Activated T-cell treated with anti-CD3 and anti-CD28 coated beads for 24 hours (primary cell): ENCODE measurements around the gene ADGRG3.
A peak's percentile ranks its signal among the peaks of the same experiment; 100 is the strongest.

Experiments
- DNase-seq: peaks from one replicate; pipeline ENCODE4 v3.0.0-alpha.2; 2020; ENCODE audit warnings: low read depth

The ADGRG3 gene, protein sequence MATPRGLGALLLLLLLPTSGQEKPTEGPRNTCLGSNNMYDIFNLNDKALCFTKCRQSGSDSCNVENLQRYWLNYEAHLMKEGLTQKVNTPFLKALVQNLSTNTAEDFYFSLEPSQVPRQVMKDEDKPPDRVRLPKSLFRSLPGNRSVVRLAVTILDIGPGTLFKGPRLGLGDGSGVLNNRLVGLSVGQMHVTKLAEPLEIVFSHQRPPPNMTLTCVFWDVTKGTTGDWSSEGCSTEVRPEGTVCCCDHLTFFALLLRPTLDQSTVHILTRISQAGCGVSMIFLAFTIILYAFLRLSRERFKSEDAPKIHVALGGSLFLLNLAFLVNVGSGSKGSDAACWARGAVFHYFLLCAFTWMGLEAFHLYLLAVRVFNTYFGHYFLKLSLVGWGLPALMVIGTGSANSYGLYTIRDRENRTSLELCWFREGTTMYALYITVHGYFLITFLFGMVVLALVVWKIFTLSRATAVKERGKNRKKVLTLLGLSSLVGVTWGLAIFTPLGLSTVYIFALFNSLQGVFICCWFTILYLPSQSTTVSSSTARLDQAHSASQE

DNA sequence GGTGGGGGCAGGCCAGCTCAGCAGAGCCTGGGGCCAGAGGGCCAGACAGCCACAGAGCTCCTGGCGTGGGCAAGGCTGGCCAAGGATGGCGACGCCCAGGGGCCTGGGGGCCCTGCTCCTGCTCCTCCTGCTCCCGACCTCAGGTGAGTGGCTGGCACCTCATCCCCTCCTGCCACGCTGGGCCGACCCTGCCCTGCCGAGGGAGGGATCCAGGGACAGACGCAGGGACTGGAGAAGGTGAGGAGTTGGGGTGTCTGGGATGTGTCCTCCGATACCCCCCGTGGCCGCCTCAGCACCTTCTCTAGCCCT is at the start of gene ADGRG3:
ADGRG3 (plus strand) TSS at position 44 of the 309 bp plus-strand sequence; CDS start at position 86, 42 bp downstream.
- DNase-seq, result no peak

DNA sequence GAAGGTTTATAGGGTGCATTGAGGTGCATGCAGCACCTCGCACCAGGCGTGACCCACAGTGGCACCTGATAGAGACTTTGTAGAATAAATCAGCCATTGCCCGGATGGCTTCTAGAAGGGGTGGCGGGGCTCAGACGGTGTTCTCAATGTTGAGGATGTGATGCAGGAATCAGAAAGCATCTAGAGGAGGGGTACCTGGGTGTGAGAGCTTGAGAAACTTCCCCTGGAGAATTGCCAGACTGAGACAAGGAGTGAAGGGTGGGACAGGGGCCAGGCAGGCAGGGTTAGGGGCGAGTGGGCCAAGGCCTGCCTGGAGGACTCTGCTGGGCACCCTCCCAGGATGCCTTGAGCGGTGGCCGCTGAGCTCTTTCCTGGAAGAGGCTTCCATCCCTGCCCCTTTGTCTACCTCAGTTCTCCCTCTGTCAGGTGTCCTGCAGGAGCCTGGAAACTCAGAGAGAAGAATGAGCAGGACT is 48.9 kb upstream of the ADGRG3 start:
- no peak for DNase-seq

DNA sequence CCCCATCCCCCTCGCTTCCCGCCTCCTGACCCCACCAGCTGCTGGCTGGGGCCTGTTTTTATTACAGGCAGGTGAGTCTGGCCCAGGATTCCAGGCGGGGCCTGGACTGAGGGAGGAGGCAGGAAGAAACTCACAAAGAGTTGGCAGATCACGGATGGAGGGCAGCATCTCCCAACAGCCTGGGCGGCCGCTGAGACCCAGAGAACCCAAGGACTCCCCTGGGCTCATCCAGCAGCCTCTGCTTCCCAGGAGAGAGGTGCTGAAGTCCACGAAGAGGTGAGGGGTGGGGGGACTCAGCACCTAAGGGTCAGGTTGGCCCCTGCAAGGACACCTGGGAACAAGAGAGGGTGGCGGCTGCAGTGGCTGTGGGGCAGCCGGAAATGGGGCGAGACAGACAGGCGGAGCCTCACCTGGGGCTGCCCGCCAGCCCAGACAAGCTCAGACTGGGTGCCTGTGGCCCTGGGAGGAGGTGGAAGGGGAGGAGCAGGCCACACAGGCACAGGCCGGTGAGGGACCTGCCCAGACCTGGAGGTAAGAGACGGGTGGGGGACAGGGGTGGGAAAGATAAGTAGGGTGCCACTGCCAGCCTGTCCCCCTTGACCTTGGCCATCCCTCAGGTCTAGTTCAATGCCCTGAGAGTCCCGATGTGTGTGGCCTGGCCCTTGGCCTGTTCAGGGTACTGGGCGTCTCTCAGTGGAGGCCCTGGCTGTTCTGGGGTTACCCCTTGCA is 48.3 kb upstream of the ADGRG3 start:
- no peak for DNase-seq

DNA sequence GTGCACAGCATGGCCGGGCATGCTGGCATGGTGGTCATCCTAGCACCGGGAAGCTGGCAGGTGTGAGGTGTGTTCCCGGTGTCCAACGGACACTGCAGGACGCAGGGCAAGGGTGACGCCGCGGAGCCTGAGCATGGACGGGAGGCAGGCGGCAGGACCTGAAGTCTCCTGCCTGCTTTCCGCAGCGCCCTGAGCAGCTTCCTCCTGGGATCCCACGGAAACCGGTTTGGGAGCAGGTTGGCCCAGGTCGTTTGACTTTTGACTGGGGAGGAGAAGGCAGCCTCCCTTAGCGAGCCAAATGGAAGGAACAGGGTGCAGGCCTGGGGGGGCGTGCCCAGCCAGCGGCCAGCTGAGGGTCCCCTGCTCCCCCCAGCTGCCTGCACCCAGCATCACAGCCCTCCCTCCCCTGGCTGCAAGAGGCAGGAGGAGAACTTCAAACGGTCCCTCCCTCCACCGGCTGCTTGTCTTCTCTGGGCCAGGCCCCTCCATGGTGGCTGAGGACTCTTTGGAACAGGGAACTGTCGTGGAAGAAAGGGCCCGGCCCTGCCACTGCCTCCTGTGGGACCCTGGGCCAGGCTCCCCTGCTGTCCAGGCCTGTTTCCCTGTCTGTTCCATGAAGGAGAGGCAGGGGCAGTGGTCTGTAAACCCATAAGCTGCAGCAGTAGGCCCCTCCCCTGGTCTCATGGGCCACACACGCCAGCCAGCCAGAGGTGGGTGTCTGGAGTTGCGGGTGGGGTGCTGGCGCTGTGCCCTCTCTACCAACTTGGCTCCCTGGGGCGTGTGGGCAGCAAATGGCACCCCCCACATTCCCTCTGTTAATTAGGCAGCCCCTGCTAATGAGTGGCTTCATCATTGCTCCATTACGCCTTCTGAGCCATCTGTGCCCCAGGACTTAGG is 47.5 kb upstream of the ADGRG3 start:
- no peak for DNase-seq

DNA sequence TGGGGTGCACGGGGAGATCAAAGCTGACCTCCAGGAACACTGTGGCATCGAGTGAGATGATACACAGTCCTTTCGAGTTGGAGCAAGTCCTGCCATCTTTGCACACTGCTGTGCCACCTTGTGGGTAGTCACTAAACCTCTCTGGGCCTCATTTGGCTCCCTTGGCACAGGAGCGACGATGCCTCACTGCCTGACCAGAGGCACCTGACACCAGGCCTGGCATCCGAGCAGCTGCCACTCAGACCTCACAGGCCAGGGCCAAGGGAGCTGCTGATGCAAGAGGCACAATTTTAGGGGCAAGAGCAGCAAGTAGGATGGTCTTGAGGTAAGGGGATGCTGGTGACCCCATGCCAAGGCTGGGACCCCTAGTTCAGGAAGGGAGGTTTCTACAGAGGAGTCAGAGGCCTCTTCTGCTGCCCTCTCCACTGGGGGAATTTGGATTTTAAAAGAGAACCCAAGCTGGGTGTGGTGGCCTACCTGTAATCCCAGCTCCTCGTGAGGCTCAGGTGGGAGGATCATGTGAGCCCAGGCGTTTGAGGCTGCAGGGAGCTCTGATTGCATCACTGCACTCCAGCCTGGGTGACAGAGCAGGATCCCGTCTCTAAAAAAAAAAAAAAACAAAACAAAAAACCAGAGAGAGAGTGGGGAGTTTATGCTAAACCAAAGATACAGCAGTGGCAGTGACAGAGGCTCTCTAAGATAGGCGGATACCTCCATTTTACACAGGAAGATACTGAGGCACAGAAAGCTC is 46.4 kb upstream of the ADGRG3 start:
- DNase-seq, result no peak

DNA sequence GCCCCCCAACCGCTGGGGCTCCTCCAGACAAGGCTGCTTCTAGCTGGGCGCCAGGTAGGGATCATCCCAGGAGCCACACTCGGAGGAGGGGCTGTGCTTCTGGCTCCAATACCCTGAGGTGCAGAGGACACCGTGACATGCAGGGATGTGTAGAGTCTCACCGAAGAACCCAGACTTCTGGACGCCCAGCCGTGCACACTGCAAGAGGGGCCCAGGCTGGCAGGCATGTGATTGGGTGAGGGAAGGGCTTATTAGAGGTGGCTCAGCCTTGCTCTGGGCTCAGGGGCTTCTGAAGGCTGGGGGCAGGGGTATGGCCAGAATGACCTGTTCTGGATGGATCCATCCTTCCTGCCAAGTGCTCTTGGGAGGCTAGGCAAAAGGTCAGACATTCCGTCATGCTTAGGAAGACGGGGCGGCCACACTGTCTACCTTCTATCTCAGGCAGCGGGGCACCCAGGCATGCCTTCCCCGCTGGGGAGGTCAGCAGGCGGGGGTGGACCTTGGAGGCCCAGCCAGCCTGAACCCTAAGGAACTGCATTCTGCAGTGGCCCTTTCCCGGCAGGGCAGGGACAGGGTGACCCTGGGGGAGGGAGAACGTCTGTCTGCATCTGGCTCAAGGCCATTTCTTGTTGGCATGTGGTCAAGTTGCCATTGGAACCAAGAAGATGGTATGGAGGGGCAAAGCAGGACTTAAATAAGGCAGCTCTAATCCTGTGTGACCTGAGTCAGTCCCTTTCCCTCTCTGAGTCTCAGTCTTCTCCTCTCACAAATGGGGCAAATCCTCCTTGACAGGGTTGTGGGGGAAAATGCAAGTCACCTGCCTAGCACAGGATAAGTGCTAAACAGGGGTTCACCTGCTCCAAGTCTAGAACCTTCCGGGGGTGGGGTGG is 45.5 kb upstream of the ADGRG3 start:
- DNase-seq, result no peak

DNA sequence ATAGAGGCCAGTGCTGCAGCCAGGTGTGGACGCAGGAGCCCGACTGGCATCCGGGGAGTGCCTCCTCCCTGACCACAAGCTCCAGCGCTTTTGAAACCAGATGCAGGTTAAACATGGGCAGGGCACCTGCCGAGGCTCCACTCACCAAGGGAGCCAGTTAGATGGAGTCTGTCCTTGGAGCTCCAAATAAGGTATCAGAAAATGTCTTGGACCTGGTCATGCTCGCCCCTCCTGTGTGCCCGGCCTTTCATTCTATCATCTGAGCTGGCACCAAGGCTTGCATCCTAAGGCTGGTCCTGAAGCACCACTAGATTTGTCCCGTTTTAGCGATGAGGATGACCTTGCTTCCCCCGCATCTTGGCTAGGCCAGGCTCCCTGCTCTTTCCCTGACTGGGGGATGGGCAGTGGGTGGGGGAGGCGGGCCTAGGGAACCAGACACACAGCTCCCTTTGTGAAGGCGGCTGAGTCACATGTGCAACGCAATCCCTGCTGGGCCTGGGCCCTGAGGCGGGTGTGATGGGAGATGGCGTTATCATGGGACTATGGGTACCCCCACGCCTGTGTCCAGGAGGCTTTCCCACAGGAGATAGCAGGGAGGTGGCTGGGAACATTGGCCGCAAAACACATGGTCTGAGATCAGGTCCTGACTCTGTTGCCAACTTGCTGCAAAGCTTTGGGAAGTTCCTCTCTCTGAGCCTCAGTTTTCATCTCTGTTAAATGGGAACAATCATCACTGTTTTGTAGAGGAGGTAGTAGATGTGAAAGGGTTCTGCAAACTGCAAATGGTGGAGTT is 44.7 kb upstream of the ADGRG3 start:
- no peak for DNase-seq

DNA sequence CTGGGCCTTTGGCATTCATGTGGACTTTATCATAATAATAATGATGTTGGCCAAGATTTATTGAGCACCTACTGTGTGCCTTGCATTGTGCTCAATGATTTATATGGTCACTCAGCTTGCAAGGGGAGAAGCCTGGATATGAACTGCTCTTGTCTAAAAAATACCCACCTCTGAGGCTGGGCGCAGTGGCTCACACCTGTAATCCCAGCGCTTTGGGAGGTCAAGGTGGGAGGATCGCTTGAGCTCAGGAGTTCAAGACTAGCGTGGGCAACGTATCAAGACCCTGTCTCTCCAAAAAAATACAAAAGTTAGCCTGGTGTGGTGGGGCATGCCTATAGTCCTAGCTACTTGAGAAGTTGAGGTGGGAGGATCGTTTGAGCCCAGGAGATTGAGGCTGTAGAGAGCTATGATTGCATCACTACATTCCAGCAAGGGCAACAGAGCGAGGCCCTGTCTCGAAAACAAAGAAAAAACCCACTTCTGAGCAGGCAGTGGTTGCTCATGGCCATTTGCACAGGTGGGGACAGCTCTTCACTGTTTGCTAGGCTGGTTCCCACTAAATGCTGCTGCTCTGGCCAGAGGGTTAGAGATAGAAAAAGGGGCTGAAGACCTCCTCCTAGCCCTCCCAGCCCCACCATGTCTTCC is 43.9 kb upstream of the ADGRG3 start:
- DNase-seq, result no peak

DNA sequence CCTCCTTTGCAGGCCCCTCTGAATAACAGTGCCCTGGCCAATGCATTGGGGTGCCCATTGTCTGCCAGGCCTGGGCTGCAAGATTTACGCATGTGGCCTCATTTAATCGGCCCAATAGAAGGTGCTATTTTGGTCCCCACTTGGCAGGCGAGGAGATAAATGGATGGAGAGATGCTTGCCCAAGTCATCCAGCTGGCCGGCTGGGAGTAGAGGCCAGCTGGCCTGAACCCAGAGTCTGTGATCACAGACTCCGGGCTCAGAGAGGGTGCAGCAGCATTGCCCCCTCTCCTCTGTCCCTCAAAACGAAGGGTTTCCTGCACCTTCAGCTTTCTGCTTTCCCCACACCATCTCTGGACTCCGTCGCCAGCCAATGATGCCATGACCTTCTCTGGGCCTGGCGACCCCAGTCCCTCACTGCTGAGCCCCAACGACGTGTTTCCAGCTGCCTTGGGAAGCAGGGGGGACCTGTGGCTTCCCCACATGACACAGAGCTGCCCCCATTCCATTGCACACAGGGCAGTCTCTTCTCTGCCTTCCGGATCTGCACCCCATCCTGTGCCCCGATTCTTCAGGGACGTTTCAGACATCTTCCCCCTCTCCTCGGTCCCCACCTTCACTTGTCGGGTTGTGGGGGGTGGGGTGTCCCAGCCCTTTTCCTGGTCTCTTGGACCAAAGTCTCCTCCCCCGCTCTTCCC is 43.2 kb upstream of the ADGRG3 start:
- no peak for DNase-seq

DNA sequence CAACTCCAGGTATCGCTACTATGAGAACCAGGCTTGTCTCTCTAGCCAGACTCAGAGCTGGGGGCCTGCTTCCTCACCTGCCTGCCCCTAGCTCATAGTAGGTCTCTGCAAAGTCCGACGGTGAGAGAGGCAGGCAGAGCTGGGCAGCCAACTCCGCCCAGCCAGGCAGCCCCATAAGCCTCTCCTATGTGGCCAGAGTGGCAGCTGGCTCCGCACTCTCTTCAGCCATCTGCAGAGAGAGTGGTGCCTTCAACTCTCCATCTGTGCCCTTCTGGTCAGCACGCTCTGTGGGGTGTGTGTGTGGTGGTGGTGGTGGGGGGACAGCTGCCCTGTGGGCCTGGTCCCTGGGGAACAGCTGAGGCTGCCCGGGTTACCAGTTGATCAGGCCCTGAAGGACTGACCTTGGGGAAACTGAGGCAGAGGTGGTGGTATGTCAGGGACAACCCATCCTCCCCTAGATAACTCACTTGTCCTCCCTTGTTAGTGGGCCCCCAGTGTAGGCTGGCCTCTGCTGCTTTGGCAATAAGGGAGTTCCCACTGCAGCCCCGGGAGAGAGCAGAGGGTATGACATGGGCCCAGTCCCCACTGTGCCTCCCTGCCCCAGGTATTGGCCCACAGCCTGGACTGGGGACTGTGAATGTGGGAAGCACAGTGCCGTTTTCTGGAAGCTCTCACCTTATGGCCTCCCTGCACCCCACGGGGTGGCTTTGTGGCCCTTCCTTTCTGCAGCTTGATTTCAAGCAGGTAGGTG is 41.5 kb upstream of the ADGRG3 start:
- no peak for DNase-seq

DNA sequence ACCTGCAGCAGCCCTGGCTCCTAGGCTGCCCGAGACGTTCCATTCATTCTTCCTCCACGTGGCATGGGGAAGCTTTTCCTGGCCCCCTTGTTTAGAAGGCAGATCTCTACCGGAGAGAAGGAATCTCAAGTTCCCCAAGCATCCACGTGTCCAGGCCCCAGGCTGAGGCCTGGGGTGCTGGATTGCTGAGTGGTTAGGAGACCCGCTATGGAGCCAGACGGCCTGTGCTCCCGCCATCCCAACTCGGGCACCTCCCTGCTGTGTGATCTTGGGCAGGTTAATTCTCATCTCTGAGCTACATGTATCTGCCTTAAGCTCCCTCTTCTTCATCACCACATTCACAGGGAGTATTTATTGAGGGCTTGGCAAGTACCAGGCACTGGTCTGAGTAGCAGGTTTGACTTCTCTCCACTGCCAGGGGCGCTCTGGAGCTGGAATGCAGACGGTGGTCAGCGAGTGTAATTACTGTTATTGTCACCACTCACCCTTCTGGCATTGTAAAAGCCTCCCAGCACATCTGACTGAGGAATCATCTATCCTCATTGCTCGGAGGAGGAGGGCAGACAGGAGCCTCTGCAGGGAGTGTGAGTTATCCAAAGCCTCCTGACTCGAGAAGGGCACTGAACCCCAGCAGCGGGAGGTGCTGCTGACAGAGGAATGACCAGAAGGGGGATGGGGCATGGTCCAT is 40.8 kb upstream of the ADGRG3 start:
- DNase-seq, result no peak

DNA sequence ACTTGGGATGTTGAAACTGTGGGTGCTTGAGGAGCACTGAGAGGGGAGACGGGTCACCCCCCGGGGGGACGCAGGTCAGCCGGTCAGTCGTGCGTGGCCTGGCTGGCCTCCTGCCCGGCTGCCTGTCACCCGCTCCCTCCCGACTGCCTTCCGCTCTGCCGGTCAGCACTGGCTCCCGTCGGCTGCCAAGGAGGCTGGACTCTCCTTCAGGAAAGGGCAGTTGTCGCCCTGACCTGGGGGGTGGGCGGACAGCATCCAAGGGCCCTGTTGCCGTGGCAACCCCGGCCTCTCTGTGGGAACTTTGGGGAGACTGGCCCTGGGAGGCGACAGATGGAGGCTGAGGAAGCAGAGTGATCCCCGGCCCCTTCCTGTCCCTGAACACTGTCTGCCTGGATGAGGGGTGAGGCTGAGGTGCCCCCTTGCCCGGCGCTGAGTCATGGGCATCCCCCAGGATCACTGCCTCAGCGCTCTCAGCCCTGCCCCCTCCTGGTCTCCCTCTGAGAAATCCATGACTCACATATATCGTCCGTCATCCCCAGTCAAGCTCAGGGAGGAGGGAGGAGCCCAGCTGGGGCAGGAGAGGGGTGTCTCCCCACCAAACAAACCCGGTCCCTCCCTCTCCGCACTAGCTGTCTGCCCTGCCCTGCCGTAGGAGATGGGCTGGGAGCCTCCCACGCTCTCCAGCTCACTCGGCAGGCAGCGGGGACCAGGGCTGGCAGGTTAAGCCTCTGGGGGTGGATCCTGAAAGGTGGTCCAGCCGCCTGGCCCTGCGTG is 39.9 kb upstream of the ADGRG3 start, which contains the start of gene ADGRG1:
ADGRG1 (plus strand) TSS at position 623 of the 774 bp plus-strand sequence. CDS start 21,658 bp downstream, outside the sequence.
- peak; percentile 47 for DNase-seq

DNA sequence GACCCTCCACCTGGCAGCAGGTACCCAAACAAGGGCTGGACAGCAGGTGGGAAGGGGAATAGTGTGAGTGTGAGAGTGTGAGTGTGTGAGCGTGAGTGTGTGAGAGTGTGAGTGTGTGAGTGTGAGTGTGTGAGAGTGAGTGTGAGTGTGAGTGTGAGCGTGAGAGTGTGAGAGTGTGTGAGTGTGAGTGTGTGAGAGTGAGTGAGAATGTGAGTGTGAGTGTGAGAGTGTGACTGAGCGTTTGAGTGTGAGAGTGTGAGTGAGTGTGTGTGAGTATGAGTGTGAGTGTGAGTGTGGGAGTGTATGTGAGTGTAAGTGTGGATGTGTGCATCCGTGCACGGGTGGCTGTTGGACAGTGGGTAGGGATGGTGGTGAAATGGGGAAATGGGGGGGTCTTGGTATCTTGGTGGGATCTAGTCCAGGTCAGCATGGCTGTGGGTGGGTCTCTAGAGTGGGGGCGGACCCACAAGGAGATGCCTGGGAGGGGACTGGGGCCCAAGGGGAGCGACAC is 39.3 kb upstream of the ADGRG3 start:
- DNase-seq, result no peak

DNA sequence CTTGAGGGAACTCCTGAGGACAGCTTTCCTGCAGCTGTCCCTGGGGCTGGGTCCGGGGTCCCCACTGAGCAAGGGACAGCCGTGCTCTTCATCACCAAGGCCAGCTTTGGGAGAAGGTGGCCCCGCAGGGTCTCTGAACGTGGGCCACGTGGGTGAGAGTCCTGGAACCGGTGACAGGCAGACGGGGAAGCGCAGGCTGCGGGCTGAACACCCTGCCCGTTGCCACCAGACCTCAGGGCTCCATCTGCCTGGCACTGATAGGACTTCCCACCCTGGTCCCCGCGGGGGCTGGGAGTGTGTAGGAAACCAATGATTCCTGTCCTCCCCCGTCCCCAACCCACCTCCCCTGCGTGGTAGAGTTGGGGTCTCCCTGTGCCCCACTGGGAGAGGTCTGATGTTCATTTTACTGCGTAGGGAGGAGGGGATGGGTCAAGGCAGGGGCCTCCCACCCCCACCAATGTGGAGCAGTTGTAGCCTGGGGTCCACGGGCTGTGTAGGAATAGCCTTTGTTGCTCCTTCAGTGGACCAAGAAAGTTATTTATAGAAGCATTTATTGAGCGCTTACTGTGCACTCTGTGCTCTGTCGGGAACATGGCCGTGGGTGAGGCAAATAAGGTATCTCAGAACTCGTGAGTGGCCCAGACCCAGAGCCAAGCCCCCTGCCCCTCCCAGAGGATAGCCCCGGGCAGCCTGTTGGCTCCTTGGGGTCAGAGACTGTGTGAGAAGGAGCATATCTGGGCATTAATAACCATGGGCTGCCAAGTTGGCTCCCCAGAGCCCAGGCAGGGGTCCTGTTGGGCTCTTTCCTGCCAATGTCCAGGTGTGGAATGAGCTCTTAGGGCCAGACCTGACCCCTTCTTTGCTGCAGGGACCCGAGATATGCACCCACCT is 38.3 kb upstream of the ADGRG3 start:
- DNase-seq, result no peak

DNA sequence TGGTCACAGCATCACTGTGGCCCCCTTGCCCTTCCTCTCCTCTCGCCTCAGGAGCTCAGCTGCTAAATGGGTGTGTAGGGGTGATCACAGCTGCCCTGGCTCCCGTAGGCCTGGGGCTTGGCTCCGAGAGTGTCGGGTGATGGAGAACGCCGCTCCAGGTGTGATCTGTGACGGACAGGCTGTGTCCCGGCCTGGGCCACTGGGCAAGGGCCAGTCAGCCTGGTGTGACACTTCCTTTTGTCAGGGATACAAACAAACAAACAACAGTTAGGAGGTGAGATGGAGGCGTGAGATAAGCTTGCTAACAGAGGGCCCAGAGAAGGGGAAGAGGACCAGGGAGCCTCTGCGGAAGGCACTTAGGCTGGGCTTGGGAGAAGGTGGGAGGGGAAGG is 37.7 kb upstream of the ADGRG3 start:
- DNase-seq, result no peak
